ENCODE results near the gene LILRA6. TPM values are rescaled to one million over a fixed set of nuclear protein-coding genes. Genes with fewer than 3 reads are reported as not detected.
"Not testable (repeated sequence)": the region's sequence is repeated elsewhere in the genome, so short reads cannot be mapped to it uniquely, and the experiment has no call there.

The LILRA6 gene
- 36.9 TPM for total RNA-seq
- long read RNA-seq, transcript LILRA6-203 (8 exons, 1,890 nt), result major isoform, 6 of 118 reads
- long read RNA-seq, partial matches to known transcripts, result 53 of 118 reads
- long read RNA-seq, other reads (novel, unspliced or antisense), result 57 of 118 reads

DNA sequence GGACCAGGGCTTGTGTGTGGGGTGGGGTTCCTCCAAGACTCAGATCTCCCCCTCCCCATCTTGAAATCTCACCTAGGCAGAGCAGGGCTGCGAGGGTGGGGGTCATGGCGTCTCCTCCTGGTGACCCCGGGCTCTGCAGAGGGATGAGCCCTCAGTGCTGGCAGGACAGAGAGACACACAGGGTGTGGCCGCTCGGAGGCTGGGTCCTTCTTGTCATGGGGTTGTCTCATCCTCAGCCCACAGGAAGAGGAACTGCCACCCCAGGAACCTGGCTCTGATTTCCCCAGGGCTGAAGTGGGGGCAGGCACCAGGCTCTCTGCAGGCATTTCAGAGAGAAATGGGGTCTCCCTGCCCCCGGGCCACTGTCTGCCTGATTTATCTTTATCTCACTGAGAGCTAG lies at the start of gene LILRA6:
Gene LILRA6 (minus strand): TSS at position 145 of the 400 bp plus-strand sequence.
- H3K9me3 ChIP-seq; H3K27ac ChIP-seq; H3K27me3 ChIP-seq (ENCODE audit: low read depth); H3K36me3 ChIP-seq; H3K4me3 ChIP-seq; intact Hi-C loops (cut with DNase I); H3K4me1 ChIP-seq: not testable (repeated sequence)
- DNase-seq (peak; percentile 74), ATAC-seq (peak; percentile 81 to 82)

DNA sequence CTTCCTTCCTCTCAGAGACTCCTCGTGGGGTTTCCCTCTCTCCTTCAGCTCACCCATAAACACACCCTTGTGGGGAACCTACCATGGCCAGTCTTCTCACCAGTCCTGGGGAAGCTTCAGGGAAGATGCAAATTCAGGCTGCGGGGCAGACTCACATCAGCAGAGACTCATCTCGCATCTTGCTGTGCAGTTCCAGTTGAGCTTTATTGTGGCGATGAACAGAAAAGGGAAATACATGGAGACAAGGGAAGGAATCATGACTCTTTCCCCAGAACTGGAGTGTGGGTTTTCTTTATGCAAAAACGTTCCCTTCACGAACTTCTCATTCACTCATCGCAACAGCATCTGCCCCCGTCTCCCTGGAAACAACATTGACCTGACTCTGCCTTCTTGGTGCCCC lies 46.6 kb upstream of the LILRA6 start:
- H3K4me1 ChIP-seq; H3K4me3 ChIP-seq; ATAC-seq; H3K9me3 ChIP-seq; DNase-seq; H3K27me3 ChIP-seq (ENCODE audit: low read depth); H3K36me3 ChIP-seq; H3K27ac ChIP-seq; intact Hi-C loops (cut with DNase I): not testable (repeated sequence)

DNA sequence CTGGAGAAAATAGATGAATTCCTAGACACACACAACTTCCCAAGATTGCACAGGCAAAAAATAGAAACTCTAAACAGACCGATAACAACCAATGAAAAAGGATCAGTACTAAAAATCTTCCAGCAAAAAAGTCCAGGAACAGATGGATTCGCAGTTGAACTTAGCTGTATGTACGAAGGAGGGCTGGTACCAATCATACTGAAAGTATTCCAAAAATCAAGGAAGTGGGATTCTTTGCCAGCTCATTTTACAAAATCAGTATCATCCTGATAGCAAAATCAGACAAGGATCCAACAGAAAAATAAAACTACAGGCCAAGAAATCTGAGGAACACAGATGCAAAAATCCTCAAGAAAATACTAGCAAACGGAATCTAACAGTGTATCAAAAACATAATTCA lies 44.9 kb upstream of the LILRA6 start:
- no peak overlapping the region for H3K4me3 ChIP-seq
- no peaks in the 10 kb centered on the region for H3K36me3 ChIP-seq
- ATAC-seq (no peak), DNase-seq (no peak)
- TF ChIP-seq, protein P1, sequence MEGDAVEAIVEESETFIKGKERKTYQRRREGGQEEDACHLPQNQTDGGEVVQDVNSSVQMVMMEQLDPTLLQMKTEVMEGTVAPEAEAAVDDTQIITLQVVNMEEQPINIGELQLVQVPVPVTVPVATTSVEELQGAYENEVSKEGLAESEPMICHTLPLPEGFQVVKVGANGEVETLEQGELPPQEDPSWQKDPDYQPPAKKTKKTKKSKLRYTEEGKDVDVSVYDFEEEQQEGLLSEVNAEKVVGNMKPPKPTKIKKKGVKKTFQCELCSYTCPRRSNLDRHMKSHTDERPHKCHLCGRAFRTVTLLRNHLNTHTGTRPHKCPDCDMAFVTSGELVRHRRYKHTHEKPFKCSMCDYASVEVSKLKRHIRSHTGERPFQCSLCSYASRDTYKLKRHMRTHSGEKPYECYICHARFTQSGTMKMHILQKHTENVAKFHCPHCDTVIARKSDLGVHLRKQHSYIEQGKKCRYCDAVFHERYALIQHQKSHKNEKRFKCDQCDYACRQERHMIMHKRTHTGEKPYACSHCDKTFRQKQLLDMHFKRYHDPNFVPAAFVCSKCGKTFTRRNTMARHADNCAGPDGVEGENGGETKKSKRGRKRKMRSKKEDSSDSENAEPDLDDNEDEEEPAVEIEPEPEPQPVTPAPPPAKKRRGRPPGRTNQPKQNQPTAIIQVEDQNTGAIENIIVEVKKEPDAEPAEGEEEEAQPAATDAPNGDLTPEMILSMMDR (IDR thresholded peaks at IDR 0.05), result no peak
- intact Hi-C loops (cut with DNase I), result no loop called here
- H3K9me3 ChIP-seq, result no peaks in the 10 kb centered on the region
- H3K27me3 ChIP-seq (ENCODE audit: low read depth), result peaks cover 10% of the 10 kb centered on the region
- H3K27ac ChIP-seq, result no peak overlapping the region
- no peaks in the 10 kb centered on the region for H3K4me1 ChIP-seq

DNA sequence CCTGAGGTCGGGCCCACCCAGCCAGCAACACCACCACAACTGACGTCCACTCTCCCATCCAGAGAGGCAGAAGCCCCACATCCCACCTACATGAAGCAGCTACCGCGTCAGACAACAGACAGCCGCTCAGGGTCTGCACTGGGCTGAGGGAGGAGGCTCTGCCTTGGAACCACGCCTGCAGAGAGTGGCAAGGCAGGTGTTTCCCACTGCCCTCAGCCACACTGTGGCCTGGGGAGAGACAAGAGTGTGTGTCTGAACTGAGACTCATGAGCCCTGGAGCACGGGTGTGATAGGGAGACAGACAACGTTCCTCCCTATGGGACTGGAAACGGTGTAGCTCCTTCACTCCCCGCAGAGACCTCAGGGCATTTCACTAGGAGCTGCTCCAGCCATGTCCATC lies 43.7 kb upstream of the LILRA6 start:
- ATAC-seq, result peak in 1 of 2 donors; percentile 24
- H3K27me3 ChIP-seq (ENCODE audit: low read depth), result peaks cover 10% of the 10 kb centered on the region
- intact Hi-C loops (cut with DNase I); H3K4me3 ChIP-seq; H3K27ac ChIP-seq; H3K36me3 ChIP-seq; H3K4me1 ChIP-seq; H3K9me3 ChIP-seq; DNase-seq: not testable (repeated sequence)

DNA sequence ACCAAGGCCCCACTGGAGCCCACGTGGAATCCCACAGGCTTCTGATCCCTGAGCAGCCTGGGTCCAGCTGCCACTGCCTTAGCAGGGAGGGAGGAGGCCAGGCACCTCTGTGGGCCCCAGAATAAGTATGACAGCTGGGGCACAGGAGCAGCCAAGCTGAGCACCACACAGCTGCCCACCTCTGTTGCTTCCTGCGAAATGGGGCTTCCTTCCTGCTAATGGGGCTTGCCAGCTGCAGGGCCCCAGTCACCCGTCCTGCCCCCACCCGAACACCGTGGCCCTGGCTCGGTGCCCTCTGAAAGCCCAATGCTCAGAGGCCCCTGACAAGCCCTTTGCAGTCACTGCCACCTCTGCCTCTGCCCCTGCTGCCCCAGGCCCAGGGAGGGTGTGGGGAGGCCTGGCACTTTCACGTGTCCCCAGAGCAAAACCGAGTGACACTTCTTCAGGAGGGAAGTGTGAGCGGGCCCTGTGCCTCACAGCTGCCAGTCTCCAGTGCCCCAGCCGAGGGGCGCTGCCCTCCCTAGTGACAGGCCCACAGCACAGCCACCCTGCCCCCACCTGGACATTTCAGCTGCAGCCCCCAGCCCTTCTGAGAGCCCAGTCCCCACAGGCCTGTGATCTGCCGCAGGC lies 43.0 kb upstream of the LILRA6 start:
- DNase-seq; intact Hi-C loops (cut with DNase I); H3K27ac ChIP-seq; H3K4me3 ChIP-seq; H3K36me3 ChIP-seq; H3K4me1 ChIP-seq; H3K9me3 ChIP-seq: not testable (repeated sequence)
- H3K27me3 ChIP-seq (ENCODE audit: low read depth), result peaks cover 12% of the 10 kb centered on the region
- peak; percentile 23 to 45 for ATAC-seq

DNA sequence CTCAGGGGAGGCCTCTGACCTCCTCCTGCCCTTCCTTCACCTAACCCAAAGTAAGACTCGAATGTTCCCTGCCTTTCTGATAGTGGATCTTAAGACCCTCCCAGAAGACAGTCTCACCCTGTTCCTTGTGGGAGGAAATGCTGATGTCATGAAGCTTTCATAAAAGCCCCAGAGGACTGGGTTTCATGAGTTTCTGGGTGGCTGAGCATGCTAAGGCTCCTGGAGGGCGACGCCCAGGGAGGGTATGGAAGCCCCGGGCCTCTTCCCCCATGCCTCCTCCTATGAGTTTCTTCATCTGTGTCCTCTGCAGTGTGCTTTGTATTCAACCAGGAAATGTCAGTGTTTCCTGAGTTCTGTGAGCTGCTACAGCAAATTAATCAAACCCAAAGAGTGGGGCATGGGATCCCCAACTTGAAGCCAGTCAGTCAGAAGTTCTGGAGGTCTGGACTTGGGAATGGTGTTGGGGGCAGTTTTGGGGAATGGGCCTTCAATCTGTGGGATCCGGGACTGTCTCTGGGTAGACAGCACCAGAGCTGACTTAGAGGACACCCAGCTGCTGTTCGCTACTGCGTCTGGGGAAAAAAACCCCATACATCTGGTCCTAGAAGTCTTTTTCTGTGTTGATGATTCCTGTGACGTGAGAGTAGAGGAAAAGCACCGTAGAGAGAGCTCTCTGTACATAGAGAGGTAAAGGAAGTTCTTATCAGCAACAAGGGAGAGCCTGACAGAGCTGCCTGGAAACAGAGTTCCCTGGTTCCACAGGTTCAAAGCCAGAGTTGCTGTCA lies 40.3 kb upstream of the LILRA6 start:
- H3K4me1 ChIP-seq, result no peaks in the 10 kb centered on the region
- TF ChIP-seq, protein P1 (IDR thresholded peaks at IDR 0.05), result no peak
- H3K27me3 ChIP-seq (ENCODE audit: low read depth), result peaks cover 16% of the 10 kb centered on the region
- H3K27ac ChIP-seq, result peak overlapping the region; percentile 18
- ATAC-seq, result peak in 1 of 2 donors; percentile 20
- intact Hi-C loops (cut with DNase I), result no loop called here
- no peak overlapping the region for H3K4me3 ChIP-seq
- DNase-seq, result no peak
- H3K36me3 ChIP-seq, result no peaks in the 10 kb centered on the region
- H3K9me3 ChIP-seq, result no peaks in the 10 kb centered on the region

DNA sequence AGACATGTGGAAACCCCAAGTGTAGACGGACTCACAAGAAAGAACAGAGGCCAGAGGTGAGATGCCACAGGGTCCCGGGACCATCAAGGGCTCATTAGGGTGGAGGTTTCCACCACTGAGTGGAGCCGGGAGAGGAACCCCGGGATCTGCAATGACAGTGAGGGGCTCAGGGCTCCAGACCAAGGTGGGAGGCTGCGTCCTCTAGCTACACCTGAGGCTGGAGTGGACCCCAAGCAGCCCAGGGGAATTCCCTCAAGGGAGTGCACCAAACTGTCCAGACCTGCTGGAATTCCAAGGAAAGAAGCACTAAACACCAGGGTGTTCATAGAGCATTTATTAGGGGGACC lies 39.1 kb upstream of the LILRA6 start:
- H3K4me3 ChIP-seq; H3K9me3 ChIP-seq; intact Hi-C loops (cut with DNase I); ATAC-seq; H3K36me3 ChIP-seq; DNase-seq; H3K4me1 ChIP-seq; H3K27ac ChIP-seq: not testable (repeated sequence)
- H3K27me3 ChIP-seq (ENCODE audit: low read depth), result peaks cover 16% of the 10 kb centered on the region
